BJ (cell line): ENCODE results near the gene GRM2. TPM values are rescaled to one million over a fixed set of nuclear protein-coding genes. Genes with fewer than 3 reads are reported as not detected.

Experiments used
- CTCF ChIA-PET: fragments of 350-600 bp; formaldehyde crosslinking; extraction: SDS; loops from one replicate; lab custom pipeline; 2021; ENCODE audit warnings: antibody characterized with exemption, inconsistent platforms; lab: Yijun Ruan, JAX
- POLR2A ChIA-PET: fragments of 300-600 bp; sonication (Branson Sonifier 250); formaldehyde crosslinking; extraction: SDS; loops from one replicate; lab custom pipeline; 2021; ENCODE audit warnings: antibody characterized with exemption; lab: Charles Lee
- DNase-seq: peaks from one replicate; pipeline ENCODE4 v3.0.0-alpha.2; 2011; ENCODE audit warnings: low read depth
- H3K27me3 ChIP-seq: 2 replicates; pipeline ENCODE4 v1.6.0; 2011; ENCODE audit warnings: low read length; ENCODE audit not compliant: control insufficient read depth, insufficient read depth
- H3K36me3 ChIP-seq: 2 replicates; pipeline ENCODE4 v1.5.1; 2011; ENCODE audit warnings: low read length; ENCODE audit not compliant: control insufficient read depth, insufficient read depth
- H3K4me3 ChIP-seq: 2 replicates; pipeline ENCODE4 v1.5.1; 2011; ENCODE audit warnings: low read depth, mild to moderate bottlenecking, control low read depth, low read length
- CTCF ChIP-seq: IDR thresholded peaks from 2 replicates; pipeline ENCODE4 v1.5.1; 2011; ENCODE audit warnings: low read depth, mild to moderate bottlenecking, control low read depth, inconsistent platforms, low read length, moderate library complexity; ENCODE audit not compliant: insufficient read depth
- polyA plus RNA-seq: library from polyadenylated mRNA; depleted of rRNA; stranded (reverse); fragments of >200 nt; gene quantifications from 2 replicates; pipeline ENCODE4 v1.2.3, GENCODE V29; 2011

The GRM2 gene
- polyA plus RNA-seq, 1 experiment, result 0.09 TPM

GRCh38 chr3:51698209-51698608 is 8.7 kb upstream of the GRM2 start:
- ChIA-PET CTCF (interaction anchor here (1.4 kb wide), 1 partner anchor 16 kb away, joined by 4 read pairs; no protein-coding TSS in a partner anchor), POLR2A (no interaction called here)
- no peak for DNase-seq
- TF ChIP-seq CTCF, result no peak
- H3K36me3 ChIP-seq, result peaks cover 29% of the 10 kb centered on the region
- no peaks in the 10 kb centered on the region for H3K27me3 ChIP-seq
- no peak overlapping the region for H3K4me3 ChIP-seq

GRCh38 chr3:51700403-51700802 is 6.5 kb upstream of the GRM2 start:
- H3K27me3 ChIP-seq, result no peaks in the 10 kb centered on the region
- ChIA-PET POLR2A (no interaction called here), CTCF (interaction anchor here (1.6 to 2.0 kb wide), 2 partner anchors 18 to 31 kb away, joined by 4 to 6 read pairs; no protein-coding TSS in a partner anchor)
- peaks cover 28% of the 10 kb centered on the region for H3K36me3 ChIP-seq
- H3K4me3 ChIP-seq, result no peak overlapping the region
- DNase-seq, result no peak
- TF ChIP-seq CTCF, result no peak

- DNase-seq, result no peak
- Histone ChIP-seq H3K27me3 (no peaks in the 10 kb centered on the region), H3K4me3 (no peak overlapping the region), H3K36me3 (peaks cover 25% of the 10 kb centered on the region)
- CTCF ChIA-PET, result interaction anchor here (1.3 to 2.1 kb wide), 2 partner anchors 20 to 200 kb away, joined by 3 to 7 read pairs; no protein-coding TSS in a partner anchor
- POLR2A ChIA-PET, result no interaction called here
- no peak for TF ChIP-seq CTCF
These were observed 4.7 kb upstream of the GRM2 start for GRCh38 chr3:51702156-51702555.

GRCh38 chr3:51703068-51703760 is 3.7 kb upstream of the GRM2 start:
- Histone ChIP-seq H3K36me3 (peaks cover 23% of the 10 kb centered on the region), H3K4me3 (no peak overlapping the region), H3K27me3 (no peaks in the 10 kb centered on the region)
- CTCF ChIA-PET, result interaction anchor here (1.6 to 2.1 kb wide), 2 partner anchors 21 to 34 kb away, joined by 3 to 7 read pairs; no protein-coding TSS in a partner anchor
- no peak for TF ChIP-seq CTCF
- no peak for DNase-seq
- POLR2A ChIA-PET, result no interaction called here

GRCh38 chr3:51703761-51704510 is 2.9 kb upstream of the GRM2 start:
- no peak for TF ChIP-seq CTCF
- DNase-seq, result no peak
- Histone ChIP-seq H3K4me3 (no peak overlapping the region), H3K36me3 (peaks cover 17% of the 10 kb centered on the region), H3K27me3 (0 out of 2 replicates have a peak, but pooled peaks cover 2% of the 10 kb centered on the region)
- CTCF ChIA-PET, result interaction anchor here (0.7 to 1.6 kb wide), 3 partner anchors 9 to 35 kb away, joined by 3 read pairs; no protein-coding TSS in a partner anchor
- POLR2A ChIA-PET, result no interaction called here
